ENCODE results near the gene ELP5.

The ELP5 gene

DNA sequence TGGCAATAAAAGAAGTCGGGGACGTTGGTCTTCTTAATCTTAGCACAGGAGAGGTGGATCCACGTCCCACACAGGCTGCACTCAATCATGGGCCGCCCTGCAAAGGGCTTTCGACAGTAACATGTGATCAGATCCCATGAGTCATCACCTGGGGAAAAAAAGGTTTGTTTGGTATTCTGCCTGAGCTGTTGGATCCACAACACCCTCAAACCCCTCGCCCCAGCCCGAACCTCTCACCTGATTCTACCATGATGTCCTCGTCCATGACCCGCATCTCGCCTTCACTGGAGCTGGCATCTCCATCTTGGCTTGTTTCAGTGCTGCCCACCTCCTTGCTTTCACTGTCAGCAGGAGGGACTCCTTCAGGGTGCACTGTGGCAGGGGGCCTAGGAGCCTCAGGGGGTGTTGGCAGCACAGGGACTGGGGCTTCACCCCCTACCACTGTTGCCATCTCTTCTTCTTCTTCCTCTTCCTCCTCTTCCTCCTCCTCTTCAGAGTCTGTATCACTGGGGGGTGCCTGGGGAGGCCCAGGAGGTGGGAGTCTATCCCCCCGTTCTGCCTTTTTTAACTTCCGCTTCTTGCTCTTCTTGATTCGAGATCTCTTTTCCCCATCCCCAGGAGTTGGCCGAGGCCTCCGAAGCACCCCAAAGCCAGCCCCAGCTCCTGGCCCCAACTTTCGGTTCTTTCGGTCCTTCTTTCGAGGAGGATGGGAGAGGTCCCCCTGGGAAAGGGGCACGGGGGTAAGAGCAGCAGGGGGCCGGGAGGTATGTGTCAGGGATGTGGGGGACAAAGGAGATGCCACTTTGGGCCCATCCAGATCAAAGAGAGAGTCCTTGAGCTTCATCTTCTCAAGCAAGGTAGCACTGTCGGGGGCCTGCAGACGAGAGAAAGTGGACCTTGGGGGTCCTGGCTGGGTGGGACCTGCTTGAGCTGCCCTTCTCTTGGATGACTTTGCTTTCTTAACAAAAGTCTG is 16.0 kb upstream of the ELP5 start:
- peak overlapping the region; percentile 75; the same call in 1 of the 2 replicates for H3K4me2 ChIP-seq (ENCODE audit: low read length)
- H3K27me3 ChIP-seq (ENCODE audit: insufficient read depth, low read length) = no peaks in the 10 kb centered on the region
- no peak overlapping the region for H2AFZ ChIP-seq (ENCODE audit: low read length)
- H3K9ac ChIP-seq (ENCODE audit: low read length) = no peak overlapping the region; the same call in 1 of the 2 replicates
- H3K9me2 ChIP-seq (ENCODE audit: low read depth, low read length) = no peaks in the 10 kb centered on the region
- H3K4me1 ChIP-seq (ENCODE audit: insufficient read depth, low read length, severe bottlenecking) = peaks cover 54% of the 10 kb centered on the region
- TF ChIP-seq, protein P1, sequence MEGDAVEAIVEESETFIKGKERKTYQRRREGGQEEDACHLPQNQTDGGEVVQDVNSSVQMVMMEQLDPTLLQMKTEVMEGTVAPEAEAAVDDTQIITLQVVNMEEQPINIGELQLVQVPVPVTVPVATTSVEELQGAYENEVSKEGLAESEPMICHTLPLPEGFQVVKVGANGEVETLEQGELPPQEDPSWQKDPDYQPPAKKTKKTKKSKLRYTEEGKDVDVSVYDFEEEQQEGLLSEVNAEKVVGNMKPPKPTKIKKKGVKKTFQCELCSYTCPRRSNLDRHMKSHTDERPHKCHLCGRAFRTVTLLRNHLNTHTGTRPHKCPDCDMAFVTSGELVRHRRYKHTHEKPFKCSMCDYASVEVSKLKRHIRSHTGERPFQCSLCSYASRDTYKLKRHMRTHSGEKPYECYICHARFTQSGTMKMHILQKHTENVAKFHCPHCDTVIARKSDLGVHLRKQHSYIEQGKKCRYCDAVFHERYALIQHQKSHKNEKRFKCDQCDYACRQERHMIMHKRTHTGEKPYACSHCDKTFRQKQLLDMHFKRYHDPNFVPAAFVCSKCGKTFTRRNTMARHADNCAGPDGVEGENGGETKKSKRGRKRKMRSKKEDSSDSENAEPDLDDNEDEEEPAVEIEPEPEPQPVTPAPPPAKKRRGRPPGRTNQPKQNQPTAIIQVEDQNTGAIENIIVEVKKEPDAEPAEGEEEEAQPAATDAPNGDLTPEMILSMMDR (IDR thresholded peaks at IDR 0.05; ENCODE audit: low read length) = no peak
- no peak for TF ChIP-seq EZH2 (IDR thresholded peaks at IDR 0.05; ENCODE audit: borderline replicate concordance, low read length)
- H3K79me2 ChIP-seq (ENCODE audit: insufficient read depth, low read length) = peaks cover 30% of the 10 kb centered on the region
- H3K9me3 ChIP-seq (ENCODE audit: low read length) = no peaks in the 10 kb centered on the region
- 0 out of 2 replicates have a peak, but pooled peaks cover 6% of the 10 kb centered on the region for H3F3A ChIP-seq (ENCODE audit: insufficient read depth, low read length)
- H4K20me1 ChIP-seq (ENCODE audit: insufficient read depth, low read length) = no peaks in the 10 kb centered on the region
- peak overlapping the region; percentile 78 for H3K27ac ChIP-seq (ENCODE audit: low read depth, low read length, poor library complexity, severe bottlenecking)
- no peak overlapping the region for H3K4me3 ChIP-seq (ENCODE audit: low read depth, low read length, poor library complexity, severe bottlenecking)
- H3K36me3 ChIP-seq (ENCODE audit: insufficient read depth, low read length) = peaks cover 51% of the 10 kb centered on the region

DNA sequence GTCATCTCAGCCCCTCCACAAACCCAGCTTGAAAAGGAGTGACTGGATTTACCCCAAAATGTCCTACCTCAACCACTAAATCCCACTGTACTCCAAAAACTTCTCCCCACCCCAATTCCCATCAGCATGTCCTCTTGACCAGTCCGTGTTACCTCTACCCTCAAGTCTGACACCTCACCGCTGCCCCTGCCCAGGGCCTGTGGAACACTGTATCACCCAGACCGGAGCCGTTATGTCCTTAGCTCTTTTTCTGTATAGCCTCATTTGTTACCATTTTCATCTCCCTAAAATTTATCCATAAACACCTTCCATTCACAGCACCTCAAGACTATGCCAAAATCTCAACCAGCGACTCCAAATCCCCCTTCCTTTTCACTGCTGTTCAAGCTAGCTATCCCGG is 15.2 kb upstream of the ELP5 start:
- Histone ChIP-seq H3K27ac (ENCODE audit: low read depth, low read length, poor library complexity, severe bottlenecking) (peak overlapping the region; percentile 46), H3K9me2 (ENCODE audit: low read depth, low read length) (no peaks in the 10 kb centered on the region), H3K36me3 (ENCODE audit: insufficient read depth, low read length) (peaks cover 51% of the 10 kb centered on the region), H3K4me3 (ENCODE audit: low read depth, low read length, poor library complexity, severe bottlenecking) (no peak overlapping the region), H2AFZ (ENCODE audit: low read length) (no peak overlapping the region), H3K4me1 (ENCODE audit: insufficient read depth, low read length, severe bottlenecking) (peaks cover 60% of the 10 kb centered on the region), H3K27me3 (ENCODE audit: insufficient read depth, low read length) (no peaks in the 10 kb centered on the region), H3K9me3 (ENCODE audit: low read length) (no peaks in the 10 kb centered on the region), H3K79me2 (ENCODE audit: insufficient read depth, low read length) (peaks cover 27% of the 10 kb centered on the region), H4K20me1 (ENCODE audit: insufficient read depth, low read length) (no peaks in the 10 kb centered on the region), H3K9ac (ENCODE audit: low read length) (peak overlapping the region; percentile 100; the same call in 1 of the 2 replicates), H3F3A (ENCODE audit: insufficient read depth, low read length) (0 out of 2 replicates have a peak, but pooled peaks cover 10% of the 10 kb centered on the region), H3K4me2 (ENCODE audit: low read length) (peak overlapping the region; percentile 63; the same call in 1 of the 2 replicates)
- no peak for TF ChIP-seq EZH2 (IDR thresholded peaks at IDR 0.05; ENCODE audit: borderline replicate concordance, low read length)
- TF ChIP-seq, protein P1 (IDR thresholded peaks at IDR 0.05; ENCODE audit: low read length) = no peak

DNA sequence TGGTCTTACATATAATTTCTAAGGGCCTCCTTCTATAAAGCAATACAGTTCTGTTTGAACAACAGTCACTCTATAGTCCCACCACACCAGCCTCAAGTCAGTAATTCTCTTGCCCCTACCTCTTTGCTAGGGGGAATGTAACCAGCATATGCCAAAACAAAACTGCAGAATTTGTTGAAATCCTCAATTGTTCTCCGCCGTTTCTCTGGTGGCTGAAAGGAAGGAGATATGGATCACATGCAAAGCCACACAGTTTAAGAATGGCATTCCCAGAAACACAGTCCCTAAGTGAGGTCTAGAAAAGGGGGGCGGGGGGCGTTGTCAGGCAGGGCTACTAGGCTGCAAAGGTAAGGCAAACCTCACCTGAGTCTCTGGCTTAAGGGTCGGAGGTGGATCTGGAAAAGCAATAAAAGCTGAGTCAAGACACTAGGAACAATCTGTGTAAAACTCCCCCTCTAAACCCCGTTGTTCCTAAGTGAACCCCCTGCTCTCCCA is 14.7 kb upstream of the ELP5 start:
- H3K9ac ChIP-seq (ENCODE audit: low read length) = peak overlapping the region; percentile 100
- H3F3A ChIP-seq (ENCODE audit: insufficient read depth, low read length) = 0 out of 2 replicates have a peak, but pooled peaks cover 10% of the 10 kb centered on the region
- TF ChIP-seq EZH2 (IDR thresholded peaks at IDR 0.05; ENCODE audit: borderline replicate concordance, low read length) = no peak
- TF ChIP-seq, protein P1 (IDR thresholded peaks at IDR 0.05; ENCODE audit: low read length) = no peak
- H3K4me2 ChIP-seq (ENCODE audit: low read length) = peak overlapping the region; percentile 63
- no peaks in the 10 kb centered on the region for H3K9me3 ChIP-seq (ENCODE audit: low read length)
- H4K20me1 ChIP-seq (ENCODE audit: insufficient read depth, low read length) = no peaks in the 10 kb centered on the region
- H3K27ac ChIP-seq (ENCODE audit: low read depth, low read length, poor library complexity, severe bottlenecking) = peak overlapping the region; percentile 46
- H3K4me1 ChIP-seq (ENCODE audit: insufficient read depth, low read length, severe bottlenecking) = peaks cover 55% of the 10 kb centered on the region
- H2AFZ ChIP-seq (ENCODE audit: low read length) = no peak overlapping the region
- no peaks in the 10 kb centered on the region for H3K9me2 ChIP-seq (ENCODE audit: low read depth, low read length)
- H3K79me2 ChIP-seq (ENCODE audit: insufficient read depth, low read length) = peaks cover 22% of the 10 kb centered on the region
- H3K36me3 ChIP-seq (ENCODE audit: insufficient read depth, low read length) = peaks cover 46% of the 10 kb centered on the region
- H3K27me3 ChIP-seq (ENCODE audit: insufficient read depth, low read length) = no peaks in the 10 kb centered on the region
- peak overlapping the region; percentile 98 for H3K4me3 ChIP-seq (ENCODE audit: low read depth, low read length, poor library complexity, severe bottlenecking)
